A673 (cell line): ENCODE measurements around the gene AHRR. TPM values are rescaled to one million over a fixed set of nuclear protein-coding genes. Genes with fewer than 3 reads are reported as not detected.

Experiments
- BruUV-seq: library from RNA; stranded (reverse); fragments of 400-500 nt; replicated peaks from 2 replicates; lab custom pipeline; 2021; lab: Mats Ljungman, UMichigan
- CTCF ChIA-PET: fragments of 300-600 bp; sonication (Branson Sonifier 250); formaldehyde crosslinking; loops from one replicate; lab custom pipeline; 2022; ENCODE audit warnings: antibody characterized with exemption; lab: Charles Lee
- POLR2A ChIA-PET: fragments of 300-600 bp; sonication (Branson Sonifier 250); formaldehyde crosslinking; loops from one replicate; lab custom pipeline; 2022; ENCODE audit warnings: antibody characterized with exemption; ENCODE audit not compliant: low non-redundant PET; lab: Charles Lee
- DNase-seq: peaks from one replicate; pipeline ENCODE4 v3.0.0-alpha.2; 2015; ENCODE audit warnings: low spot score
- H3K27ac ChIP-seq: fragments of 200-600 bp; sonication (generic); 2 replicates; pipeline ENCODE4 v1.5.1; 2016; ENCODE audit warnings: mixed run types, low read depth, mild to moderate bottlenecking, mixed read lengths, antibody characterized with exemption, low read length; ENCODE audit not compliant: poor library complexity, severe bottlenecking
- H3K27me3 ChIP-seq: fragments of 200-600 bp; sonication (generic); replicated peaks from 2 replicates; pipeline ENCODE4 v1.6.1; 2017; ENCODE audit warnings: mixed run types, low read depth, mild to moderate bottlenecking, mixed read lengths, antibody characterized with exemption, low read length; ENCODE audit not compliant: insufficient read depth, poor library complexity
- H3K36me3 ChIP-seq: fragments of 200-600 bp; sonication (generic); 2 replicates; pipeline ENCODE4 v1.6.1; 2016; ENCODE audit warnings: mixed run types, mild to moderate bottlenecking, mixed read lengths, antibody characterized with exemption, low read length; ENCODE audit not compliant: insufficient read depth, poor library complexity, severe bottlenecking
- H3K4me1 ChIP-seq: fragments of 200-600 bp; sonication (generic); 2 replicates; pipeline ENCODE4 v1.6.1; 2017; ENCODE audit warnings: mixed run types, mild to moderate bottlenecking, mixed read lengths, antibody characterized with exemption, low read length; ENCODE audit not compliant: insufficient read depth, poor library complexity, severe bottlenecking
- H3K4me3 ChIP-seq: fragments of 200-600 bp; sonication (generic); 2 replicates; pipeline ENCODE4 v1.5.1; 2016; ENCODE audit warnings: low read depth, mixed run types, mild to moderate bottlenecking, mixed read lengths, low read length; ENCODE audit not compliant: poor library complexity, severe bottlenecking
- H3K9me3 ChIP-seq: fragments of 200-600 bp; sonication (generic); 2 replicates; pipeline ENCODE4 v1.6.1; 2016; ENCODE audit warnings: mixed run types, low read depth, mild to moderate bottlenecking, mixed read lengths, antibody characterized with exemption, low read length; ENCODE audit not compliant: poor library complexity, severe bottlenecking
- CTCF ChIP-seq: fragments of 300-800, 200-600 bp; sonication (generic); conservative IDR thresholded peaks from 2 replicates; pipeline ENCODE4 v1.5.1; 2017; ENCODE audit warnings: low read depth, mild to moderate bottlenecking, antibody characterized with exemption, low read length, moderate library complexity, mixed read lengths
- EZH2 ChIP-seq: fragments of 200-600 bp; sonication (generic); IDR thresholded peaks from 2 replicates; pipeline ENCODE4 v1.6.1; 2017; ENCODE audit warnings: borderline replicate concordance, low read depth, mild to moderate bottlenecking, mixed read lengths, antibody characterized with exemption, low read length; ENCODE audit not compliant: poor library complexity, severe bottlenecking
- intact Hi-C: fragments of 100-400 bp; cut with micrococcal nuclease; formaldehyde crosslinking; loops from one replicate; pipeline ENCODE4 v1.10.0; 2022; ENCODE audit not compliant: unreplicated experiment
- total RNA-seq: library from RNA; stranded (reverse); gene quantifications from 2 replicates; pipeline ENCODE4 v1.2.3, GENCODE V29; 2021

Gene AHRR
- total RNA-seq, 1 experiment from 2014 or later, result 2.2 TPM

DNA sequence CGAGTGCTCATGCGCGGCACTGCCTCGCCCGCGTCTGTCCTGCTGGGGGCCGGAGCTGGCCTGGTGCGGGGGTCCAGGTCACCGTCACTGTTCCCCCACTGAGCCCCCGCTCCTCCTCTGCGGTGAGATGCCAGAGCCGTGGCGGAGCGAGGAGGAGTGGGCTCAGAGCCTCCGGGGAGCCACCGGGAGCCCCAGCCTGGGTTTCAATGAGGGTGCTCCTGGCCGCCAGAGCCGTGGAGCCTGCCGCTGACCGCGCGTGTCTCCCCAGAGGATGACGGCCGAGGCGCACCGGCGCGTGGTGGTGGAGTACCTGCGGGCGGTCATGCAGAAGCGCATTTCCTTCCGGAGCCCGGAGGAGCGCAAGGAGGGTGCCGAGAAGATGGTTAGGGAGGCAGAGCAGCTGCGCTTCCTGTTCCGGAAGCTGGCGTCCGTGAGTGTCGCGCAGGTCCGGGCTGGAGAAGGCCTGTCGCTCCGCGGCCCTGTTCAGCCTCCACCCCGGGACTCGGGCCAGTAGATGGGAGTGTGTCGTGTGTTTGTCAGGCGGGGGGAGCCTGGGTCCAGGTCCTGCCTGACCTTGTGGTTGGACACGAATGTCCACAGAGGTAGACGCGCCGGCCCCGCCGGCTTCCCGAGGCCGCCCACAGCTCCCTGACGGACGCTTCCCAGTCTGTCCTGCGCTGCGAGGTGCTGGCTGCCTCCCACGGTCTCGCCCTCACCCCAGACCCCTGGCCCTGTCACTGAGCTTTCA lies 143.5 kb downstream of the AHRR start:
- no peak overlapping the region for H3K4me3 ChIP-seq
- CTCF ChIA-PET, result no interaction called here
- TF ChIP-seq CTCF (no peak), EZH2 (no peak)
- POLR2A ChIA-PET, result no interaction called here
- no peak overlapping the region for H3K27ac ChIP-seq
- BruUV-seq, result no TSS peak
- intact Hi-C loops, result no loop called here
- no peak for DNase-seq
- H3K27me3 ChIP-seq, result no peaks in the 10 kb centered on the region
- H3K36me3 ChIP-seq, result peaks cover 14% of the 10 kb centered on the region
- H3K9me3 ChIP-seq, result no peaks in the 10 kb centered on the region
- H3K4me1 ChIP-seq, result no peaks in the 10 kb centered on the region

GRCh38 chr5:465591-466403 lies 144.3 kb downstream of the AHRR start:
- POLR2A ChIA-PET, result no interaction called here
- no TSS peak for BruUV-seq
- Histone ChIP-seq H3K36me3 (peaks cover 10% of the 10 kb centered on the region), H3K9me3 (no peaks in the 10 kb centered on the region), H3K27ac (no peak overlapping the region), H3K4me1 (no peaks in the 10 kb centered on the region), H3K4me3 (no peak overlapping the region), H3K27me3 (no peaks in the 10 kb centered on the region)
- TF ChIP-seq EZH2 (no peak), CTCF (no peak)
- DNase-seq, result no peak
- intact Hi-C loops, result no loop called here
- CTCF ChIA-PET, result no interaction called here

GRCh38 chr5:466661-467310 lies 145.3 kb downstream of the AHRR start:
- Histone ChIP-seq H3K27ac (no peak overlapping the region), H3K36me3 (peaks cover 18% of the 10 kb centered on the region), H3K27me3 (no peaks in the 10 kb centered on the region), H3K9me3 (no peaks in the 10 kb centered on the region), H3K4me3 (no peak overlapping the region), H3K4me1 (peaks cover 3% of the 10 kb centered on the region)
- DNase-seq, result no peak
- BruUV-seq, result no TSS peak
- ChIA-PET CTCF (no interaction called here), POLR2A (no interaction called here)
- intact Hi-C loops, result no loop called here
- TF ChIP-seq CTCF (no peak), EZH2 (no peak)
